GM23338 (cell line): ENCODE results near the gene GLIPR1. TPM values are rescaled to one million over a fixed set of nuclear protein-coding genes. Genes with fewer than 3 reads are reported as not detected.

Experiments used
- ATAC-seq: fragments of 200-7000 bp; cut with Tn5 transposase; 3 replicates; pipeline ENCODE4 v1.9.1; 2020
- DNase-seq: peaks from one replicate; pipeline ENCODE4 v3.0.0-alpha.2; 2015; ENCODE audit warnings: low spot score
- H2AFZ ChIP-seq: fragments of 200-600 bp; sonication (generic); 2 replicates; pipeline ENCODE4 v1.8.0; 2016; ENCODE audit warnings: antibody characterized with exemption, mild to moderate bottlenecking, moderate library complexity
- H3F3A ChIP-seq: fragments of 200-600 bp; sonication (generic); replicated peaks from 2 replicates; pipeline ENCODE4 v1.8.0; 2017; ENCODE audit warnings: antibody characterized with exemption, mixed run types, low read depth
- H3K27ac ChIP-seq: fragments of 200-600 bp; sonication (generic); 2 replicates; pipeline ENCODE4 v1.6.1; 2016; ENCODE audit warnings: low read depth
- H3K27me3 ChIP-seq: fragments of 200-600 bp; sonication (generic); 2 replicates; pipeline ENCODE4 v1.8.0; 2016; ENCODE audit warnings: mild to moderate bottlenecking, mixed run types, moderate library complexity; ENCODE audit not compliant: insufficient read depth
- H3K36me3 ChIP-seq: fragments of 200-600 bp; sonication (generic); 2 replicates; pipeline ENCODE4 v1.8.0; 2016; ENCODE audit warnings: mild to moderate bottlenecking; ENCODE audit not compliant: insufficient read depth
- H3K4me1 ChIP-seq: fragments of 200-600 bp; sonication (generic); 2 replicates; pipeline ENCODE4 v1.8.0; 2016; ENCODE audit warnings: mild to moderate bottlenecking, moderate library complexity; ENCODE audit not compliant: insufficient read depth
- H3K4me2 ChIP-seq: fragments of 200-600 bp; sonication (generic); 2 replicates; pipeline ENCODE4 v1.7.1; 2017; ENCODE audit warnings: mixed run types
- H3K4me3 ChIP-seq: fragments of 200-600 bp; sonication (generic); 2 replicates; pipeline ENCODE4 v1.6.1; 2016; ENCODE audit warnings: mixed run types
- H3K79me2 ChIP-seq: fragments of 200-600 bp; sonication (generic); replicated peaks from 2 replicates; pipeline ENCODE4 v1.8.0; 2017; ENCODE audit warnings: mild to moderate bottlenecking; ENCODE audit not compliant: insufficient read depth
- H3K9me2 ChIP-seq: fragments of 200-600 bp; sonication (generic); 2 replicates; pipeline ENCODE4 v1.8.0; 2017; ENCODE audit not compliant: insufficient read depth
- H4K20me1 ChIP-seq: fragments of 200-600 bp; sonication (generic); replicated peaks from 2 replicates; pipeline ENCODE4 v1.8.0; 2017; ENCODE audit warnings: mild to moderate bottlenecking; ENCODE audit not compliant: insufficient read depth
- H3K27ac Mint-ChIP-seq: 2 replicates; pipeline ENCODE4 v1.8.0; 2020; ENCODE audit warnings: inconsistent platforms, mild to moderate bottlenecking, moderate library complexity, mixed read lengths
- H3K27me3 Mint-ChIP-seq: 3 replicates; pipeline ENCODE4 v1.8.0; 2022; ENCODE audit warnings: low read depth, mild to moderate bottlenecking, moderate library complexity, mixed read lengths, inconsistent platforms; ENCODE audit not compliant: insufficient read depth, poor library complexity
- H3K36me3 Mint-ChIP-seq: 3 replicates; pipeline ENCODE4 v1.8.0; 2021; ENCODE audit warnings: low read depth, mild to moderate bottlenecking, inconsistent platforms, moderate library complexity, mixed read lengths
- H3K4me1 Mint-ChIP-seq: 3 replicates; pipeline ENCODE4 v1.8.0; 2020; ENCODE audit warnings: mild to moderate bottlenecking, inconsistent platforms, mixed read lengths
- H3K4me3 Mint-ChIP-seq: 3 replicates; pipeline ENCODE4 v1.8.0; 2021; ENCODE audit warnings: moderate library complexity, mild to moderate bottlenecking, inconsistent platforms, mixed read lengths
- H3K9me3 Mint-ChIP-seq: 3 replicates; pipeline ENCODE4 v1.8.0; 2020; ENCODE audit warnings: moderate library complexity, mild to moderate bottlenecking, inconsistent platforms, mixed read lengths
- JUNB ChIP-seq: IDR thresholded peaks from one replicate; pipeline ENCODE4 v1.6.1; 2016; ENCODE audit warnings: antibody characterized with exemption; ENCODE audit not compliant: unreplicated experiment
- POLR2AphosphoS5 ChIP-seq: IDR thresholded peaks from 2 replicates; pipeline ENCODE4 v1.6.1; 2016; ENCODE audit warnings: antibody characterized with exemption, low read depth
- ZNF462 ChIP-seq: fragments of 250-450 bp; sonication (Bioruptor Pico); IDR thresholded peaks from 2 replicates; pipeline ENCODE4 v1.5.0; 2020; ENCODE audit warnings: mild to moderate bottlenecking, moderate library complexity
- polyA plus RNA-seq: library from polyadenylated mRNA; unstranded; fragments of >200 nt; fragmentation: Nextera tagmentation; extraction: Ambion mirVana; gene quantifications from 2 replicates; pipeline ENCODE4 v1.2.1, GENCODE V29; 2016
- total RNA-seq: library from RNA; depleted of rRNA; stranded (reverse); fragments of >200 nt; shearing (Covaris generic); gene quantifications from 2 replicates; pipeline ENCODE4 v1.2.3, GENCODE V29; 2014
- TF ChIP-seq, protein P1 (sequence below): IDR thresholded peaks from one replicate; pipeline ENCODE4 v1.6.1; 2018; ENCODE audit warnings: antibody characterized with exemption; ENCODE audit not compliant: unreplicated experiment

Gene GLIPR1
- total and polyA plus RNA-seq, 2 experiments from 2014 or later: 0.03 to 6.1 TPM

DNA sequence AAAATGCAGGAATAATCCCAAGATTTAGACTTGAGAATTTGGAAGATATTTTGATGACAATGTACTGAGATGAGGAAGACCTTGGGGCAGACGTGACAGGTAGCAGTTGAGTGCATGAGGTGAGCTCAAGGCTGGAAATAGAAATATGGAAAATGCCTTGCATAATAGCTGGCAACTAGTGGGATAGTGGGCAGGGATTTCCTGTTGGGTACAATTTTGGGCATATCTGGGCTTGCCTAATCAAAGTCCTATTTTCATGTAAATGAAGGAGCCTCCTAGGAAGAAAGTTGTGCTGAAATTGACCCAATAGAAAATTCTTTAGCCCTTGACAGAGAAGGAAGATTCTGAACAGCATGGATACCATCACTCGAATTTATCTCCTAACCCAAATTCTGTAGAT, 6.4 kb upstream of the GLIPR1 start:
- ATAC-seq: no peak
- H3K27ac Mint-ChIP-seq: no peak overlapping the region
- H3K4me2 ChIP-seq: peak overlapping the region; percentile 40; the same call in 1 of the 2 replicates

More for the DNA sequence above, 6.4 kb upstream of the GLIPR1 start:
- H3K4me1 ChIP-seq: peaks cover 9% of the 10 kb centered on the region; the same call in 1 of the 2 replicates
- no peaks in the 10 kb centered on the region; the same call in none of the 2 replicates for H3K9me2 ChIP-seq
- no peaks in the 10 kb centered on the region for H3K27me3 ChIP-seq
- no peaks in the 10 kb centered on the region for H3K27me3 Mint-ChIP-seq
- peak overlapping the region; percentile 21; the same call in 1 of the 2 replicates for H2AFZ ChIP-seq
- TF ChIP-seq POLR2AphosphoS5 (no peak), JUNB (no peak), ZNF462 (CRISPR knock-in tag) (no peak)
- TF ChIP-seq, protein P1, sequence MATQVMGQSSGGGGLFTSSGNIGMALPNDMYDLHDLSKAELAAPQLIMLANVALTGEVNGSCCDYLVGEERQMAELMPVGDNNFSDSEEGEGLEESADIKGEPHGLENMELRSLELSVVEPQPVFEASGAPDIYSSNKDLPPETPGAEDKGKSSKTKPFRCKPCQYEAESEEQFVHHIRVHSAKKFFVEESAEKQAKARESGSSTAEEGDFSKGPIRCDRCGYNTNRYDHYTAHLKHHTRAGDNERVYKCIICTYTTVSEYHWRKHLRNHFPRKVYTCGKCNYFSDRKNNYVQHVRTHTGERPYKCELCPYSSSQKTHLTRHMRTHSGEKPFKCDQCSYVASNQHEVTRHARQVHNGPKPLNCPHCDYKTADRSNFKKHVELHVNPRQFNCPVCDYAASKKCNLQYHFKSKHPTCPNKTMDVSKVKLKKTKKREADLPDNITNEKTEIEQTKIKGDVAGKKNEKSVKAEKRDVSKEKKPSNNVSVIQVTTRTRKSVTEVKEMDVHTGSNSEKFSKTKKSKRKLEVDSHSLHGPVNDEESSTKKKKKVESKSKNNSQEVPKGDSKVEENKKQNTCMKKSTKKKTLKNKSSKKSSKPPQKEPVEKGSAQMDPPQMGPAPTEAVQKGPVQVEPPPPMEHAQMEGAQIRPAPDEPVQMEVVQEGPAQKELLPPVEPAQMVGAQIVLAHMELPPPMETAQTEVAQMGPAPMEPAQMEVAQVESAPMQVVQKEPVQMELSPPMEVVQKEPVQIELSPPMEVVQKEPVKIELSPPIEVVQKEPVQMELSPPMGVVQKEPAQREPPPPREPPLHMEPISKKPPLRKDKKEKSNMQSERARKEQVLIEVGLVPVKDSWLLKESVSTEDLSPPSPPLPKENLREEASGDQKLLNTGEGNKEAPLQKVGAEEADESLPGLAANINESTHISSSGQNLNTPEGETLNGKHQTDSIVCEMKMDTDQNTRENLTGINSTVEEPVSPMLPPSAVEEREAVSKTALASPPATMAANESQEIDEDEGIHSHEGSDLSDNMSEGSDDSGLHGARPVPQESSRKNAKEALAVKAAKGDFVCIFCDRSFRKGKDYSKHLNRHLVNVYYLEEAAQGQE: no peak
- no peaks in the 10 kb centered on the region for H3K79me2 ChIP-seq
- H3F3A ChIP-seq: no peaks in the 10 kb centered on the region
- no peak overlapping the region for H3K4me3 ChIP-seq
- no peak for DNase-seq
- H3K36me3 Mint-ChIP-seq: no peaks in the 10 kb centered on the region
- no peaks in the 10 kb centered on the region for H3K9me3 Mint-ChIP-seq
- no peaks in the 10 kb centered on the region for H4K20me1 ChIP-seq
- no peaks in the 10 kb centered on the region for H3K36me3 ChIP-seq
- H3K4me3 Mint-ChIP-seq: no peak overlapping the region
- H3K4me1 Mint-ChIP-seq: peaks cover 13% of the 10 kb centered on the region
- no peak overlapping the region for H3K27ac ChIP-seq
